DOHH2 (cell line): ENCODE data around the gene GAB2.

Source experiments
- H3F3A ChIP-seq: fragments of 200-600 bp; sonication (generic), shearing (Covaris generic); 2 replicates; pipeline ENCODE4 v1.6.0; 2016; ENCODE audit warnings: antibody characterized with exemption, mild to moderate bottlenecking; ENCODE audit not compliant: control insufficient read depth, insufficient read depth
- H3K27ac ChIP-seq: fragments of 200-600 bp; sonication (generic); 2 replicates; pipeline ENCODE4 v1.5.1; 2014; ENCODE audit warnings: low read depth, mild to moderate bottlenecking, low read length, moderate library complexity
- H3K27me3 ChIP-seq: fragments of 200-600 bp; sonication (generic); 2 replicates; pipeline ENCODE4 v1.6.1; 2014; ENCODE audit warnings: mild to moderate bottlenecking, low read length, mixed read lengths; ENCODE audit not compliant: control insufficient read depth
- H3K36me3 ChIP-seq: fragments of 200-600 bp; sonication (generic); 2 replicates; pipeline ENCODE4 v1.6.1; 2014; ENCODE audit warnings: mild to moderate bottlenecking, low read length, moderate library complexity, mixed read lengths; ENCODE audit not compliant: control insufficient read depth
- H3K4me1 ChIP-seq: fragments of 200-600 bp; sonication (generic); 2 replicates; pipeline ENCODE4 v1.6.1; 2014; ENCODE audit warnings: mild to moderate bottlenecking, low read length, mixed read lengths; ENCODE audit not compliant: control insufficient read depth
- H3K4me2 ChIP-seq: fragments of 200-600 bp; sonication (generic); 2 replicates; pipeline ENCODE4 v1.6.0; 2014; ENCODE audit warnings: mild to moderate bottlenecking, low read length, moderate library complexity
- H3K4me3 ChIP-seq: fragments of 200-600 bp; sonication (generic); 2 replicates; pipeline ENCODE4 v1.5.1; 2014; ENCODE audit warnings: mild to moderate bottlenecking, low read length, mixed read lengths
- H3K79me2 ChIP-seq: fragments of 200-600 bp; sonication (generic); 2 replicates; pipeline ENCODE4 v1.6.1; 2014; ENCODE audit warnings: mild to moderate bottlenecking, low read length, mixed read lengths; ENCODE audit not compliant: control insufficient read depth
- H3K9me2 ChIP-seq: fragments of 200-600 bp; sonication (generic); replicated peaks from 2 replicates; pipeline ENCODE4 v1.6.1; 2014; ENCODE audit warnings: mild to moderate bottlenecking, low read length, mixed read lengths; ENCODE audit not compliant: control insufficient read depth
- H3K9me3 ChIP-seq: fragments of 200-600 bp; sonication (generic); 2 replicates; pipeline ENCODE4 v1.6.1; 2014; ENCODE audit warnings: antibody characterized with exemption, low read length, mixed read lengths; ENCODE audit not compliant: control insufficient read depth, insufficient read depth
- H4K20me1 ChIP-seq: fragments of 200-600 bp; sonication (generic); 2 replicates; pipeline ENCODE4 v1.6.0; 2014; ENCODE audit warnings: low read depth, mild to moderate bottlenecking, antibody characterized with exemption, low read length, moderate library complexity; ENCODE audit not compliant: control insufficient read depth, insufficient read depth
- CTCF ChIP-seq: fragments of 200-600 bp; sonication (generic); IDR thresholded peaks from one replicate; pipeline ENCODE4 v1.5.1; 2014; ENCODE audit warnings: antibody characterized with exemption, mild to moderate bottlenecking, low read depth, low read length; ENCODE audit not compliant: poor library complexity, severe bottlenecking
- EZH2phosphoT487 ChIP-seq: fragments of 200-600 bp; sonication (generic); IDR thresholded peaks from 2 replicates; pipeline ENCODE4 v1.6.1; 2017; ENCODE audit warnings: borderline replicate concordance, mild to moderate bottlenecking, antibody characterized with exemption, low read length, moderate library complexity, mixed read lengths

Gene GAB2

GRCh38 chr11:78284260-78284659 is 133.4 kb downstream of the GAB2 start:
- no peaks in the 10 kb centered on the region for H4K20me1 ChIP-seq
- no peak overlapping the region for H3K27ac ChIP-seq
- H3K9me3 ChIP-seq, result 0 out of 2 replicates have a peak, but pooled peaks cover 3% of the 10 kb centered on the region
- H3K36me3 ChIP-seq, result no peaks in the 10 kb centered on the region
- no peaks in the 10 kb centered on the region for H3K4me1 ChIP-seq
- no peaks in the 10 kb centered on the region for H3K79me2 ChIP-seq
- H3F3A ChIP-seq, result no peaks in the 10 kb centered on the region
- H3K4me3 ChIP-seq, result no peak overlapping the region
- no peaks in the 10 kb centered on the region for H3K9me2 ChIP-seq
- no peak overlapping the region for H3K4me2 ChIP-seq
- TF ChIP-seq EZH2phosphoT487 (no peak), CTCF (no peak)
- H3K27me3 ChIP-seq, result no peaks in the 10 kb centered on the region

GRCh38 chr11:78282821-78283220 is 134.8 kb downstream of the GAB2 start:
- no peaks in the 10 kb centered on the region for H3K9me2 ChIP-seq
- H3F3A ChIP-seq, result no peaks in the 10 kb centered on the region
- no peak overlapping the region for H3K4me3 ChIP-seq
- no peak for TF ChIP-seq EZH2phosphoT487
- H3K79me2 ChIP-seq, result no peaks in the 10 kb centered on the region
- no peaks in the 10 kb centered on the region for H4K20me1 ChIP-seq
- H3K4me1 ChIP-seq, result no peaks in the 10 kb centered on the region
- H3K4me2 ChIP-seq, result no peak overlapping the region
- H3K27me3 ChIP-seq, result no peaks in the 10 kb centered on the region
- no peaks in the 10 kb centered on the region for H3K36me3 ChIP-seq
- no peak overlapping the region for H3K27ac ChIP-seq
- H3K9me3 ChIP-seq, result no peaks in the 10 kb centered on the region

- TF ChIP-seq CTCF (no peak), EZH2phosphoT487 (no peak)
- no peaks in the 10 kb centered on the region for H3K27me3 ChIP-seq
- H4K20me1 ChIP-seq, result no peaks in the 10 kb centered on the region
- H3K4me3 ChIP-seq, result no peak overlapping the region
- H3K4me1 ChIP-seq, result no peaks in the 10 kb centered on the region
- no peaks in the 10 kb centered on the region for H3K9me3 ChIP-seq
- no peak overlapping the region for H3K27ac ChIP-seq
- no peaks in the 10 kb centered on the region for H3K9me2 ChIP-seq
- H3F3A ChIP-seq, result no peaks in the 10 kb centered on the region
- no peak overlapping the region for H3K4me2 ChIP-seq
- H3K79me2 ChIP-seq, result no peaks in the 10 kb centered on the region
- H3K36me3 ChIP-seq, result no peaks in the 10 kb centered on the region
Observed at GRCh38 chr11:78281511-78281910, 136.1 kb downstream of the GAB2 start.

- Histone ChIP-seq H3K9me2 (no peaks in the 10 kb centered on the region), H3K79me2 (no peaks in the 10 kb centered on the region), H3K4me2 (no peak overlapping the region), H3K27ac (no peak overlapping the region), H4K20me1 (no peaks in the 10 kb centered on the region), H3K36me3 (no peaks in the 10 kb centered on the region), H3K4me3 (no peak overlapping the region), H3K9me3 (peaks cover 6% of the 10 kb centered on the region; the same call in 1 of the 2 replicates), H3K4me1 (no peaks in the 10 kb centered on the region), H3F3A (no peaks in the 10 kb centered on the region), H3K27me3 (no peaks in the 10 kb centered on the region)
- TF ChIP-seq CTCF (no peak), EZH2phosphoT487 (no peak)
Observed at GRCh38 chr11:78277314-78277994, 140.2 kb downstream of the GAB2 start.
